NCI-H1105 treated with DMSO at 0.1 percent for 48 hours (cell line): ENCODE measurements around the gene SUSD4.
A peak's percentile ranks its signal among the peaks of the same experiment; 100 is the strongest.
"Not testable (repeated sequence)": the region's sequence is repeated elsewhere in the genome, so short reads cannot be mapped to it uniquely, and the experiment has no call there.

Experiments used
- DNase-seq: peaks from one replicate; lab custom pipeline; 2025; lab: John Stamatoyannopoulos, UW

Gene SUSD4, protein sequence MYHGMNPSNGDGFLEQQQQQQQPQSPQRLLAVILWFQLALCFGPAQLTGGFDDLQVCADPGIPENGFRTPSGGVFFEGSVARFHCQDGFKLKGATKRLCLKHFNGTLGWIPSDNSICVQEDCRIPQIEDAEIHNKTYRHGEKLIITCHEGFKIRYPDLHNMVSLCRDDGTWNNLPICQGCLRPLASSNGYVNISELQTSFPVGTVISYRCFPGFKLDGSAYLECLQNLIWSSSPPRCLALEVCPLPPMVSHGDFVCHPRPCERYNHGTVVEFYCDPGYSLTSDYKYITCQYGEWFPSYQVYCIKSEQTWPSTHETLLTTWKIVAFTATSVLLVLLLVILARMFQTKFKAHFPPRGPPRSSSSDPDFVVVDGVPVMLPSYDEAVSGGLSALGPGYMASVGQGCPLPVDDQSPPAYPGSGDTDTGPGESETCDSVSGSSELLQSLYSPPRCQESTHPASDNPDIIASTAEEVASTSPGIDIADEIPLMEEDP

DNA sequence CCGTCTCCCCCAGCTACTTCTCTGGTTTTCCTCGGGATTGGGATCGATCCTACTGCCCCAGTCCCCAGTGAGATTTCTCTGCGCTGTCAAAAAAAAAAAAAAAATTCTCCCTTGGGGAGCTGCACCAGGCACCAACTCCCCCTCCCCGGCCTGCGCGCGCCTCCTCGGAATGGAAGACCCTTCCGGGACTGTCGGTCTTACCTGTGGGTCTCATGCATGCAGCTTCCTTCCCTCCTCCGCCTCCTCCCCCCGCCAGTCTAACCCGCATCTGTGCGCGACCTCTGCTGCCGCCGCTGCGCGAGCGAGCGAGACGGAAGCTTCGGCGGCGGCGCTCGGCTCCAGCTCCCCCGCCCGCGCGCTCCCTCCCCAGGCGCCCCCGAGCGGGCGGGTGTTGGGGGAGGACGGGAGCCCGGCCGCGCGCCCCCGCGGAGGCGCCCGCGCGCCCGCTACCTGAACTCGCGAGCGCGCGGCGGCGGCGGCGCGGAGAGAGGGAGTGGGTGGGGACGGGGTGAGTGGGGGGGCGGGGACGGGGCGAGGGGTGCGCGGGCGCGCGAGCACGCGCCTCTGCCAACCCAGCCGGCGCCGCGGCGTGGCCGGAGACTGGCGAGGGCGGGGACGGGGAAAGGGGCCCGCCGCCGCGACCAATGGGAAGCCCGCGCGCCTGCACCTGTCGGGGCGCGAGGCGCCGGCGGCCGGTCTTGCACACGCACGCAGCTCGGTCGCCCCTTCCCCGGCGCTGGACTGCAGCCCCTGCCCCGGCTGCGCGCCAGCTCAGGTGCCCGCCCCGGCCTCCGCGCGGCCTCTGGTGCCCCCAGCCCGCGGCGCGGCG, at the start of gene SUSD4:
TSS of gene SUSD4 (minus strand) at position 321 of the 829 bp plus-strand sequence. CDS start 751 bp downstream, outside the sequence.
- DNase-seq, result peak; percentile 95

DNA sequence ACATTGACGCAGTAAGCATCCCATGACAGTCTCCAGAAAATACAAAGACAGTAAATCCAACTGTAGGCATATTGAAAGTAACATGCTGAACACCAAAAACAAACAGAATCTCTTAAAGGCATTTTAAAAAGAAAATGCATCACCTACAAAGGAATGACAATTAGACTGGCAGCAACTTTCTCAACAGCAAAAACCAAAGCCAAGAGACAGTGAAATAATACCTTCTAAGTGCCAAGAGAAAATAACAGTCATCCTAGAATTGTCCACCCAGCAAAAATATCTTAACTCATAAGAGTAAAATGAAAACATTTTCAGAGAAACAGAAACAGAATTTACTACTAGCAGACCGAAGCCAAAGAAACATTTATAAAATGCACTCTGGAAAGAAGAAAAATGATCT, 49.2 kb upstream of the SUSD4 start:
- no peak for DNase-seq

DNA sequence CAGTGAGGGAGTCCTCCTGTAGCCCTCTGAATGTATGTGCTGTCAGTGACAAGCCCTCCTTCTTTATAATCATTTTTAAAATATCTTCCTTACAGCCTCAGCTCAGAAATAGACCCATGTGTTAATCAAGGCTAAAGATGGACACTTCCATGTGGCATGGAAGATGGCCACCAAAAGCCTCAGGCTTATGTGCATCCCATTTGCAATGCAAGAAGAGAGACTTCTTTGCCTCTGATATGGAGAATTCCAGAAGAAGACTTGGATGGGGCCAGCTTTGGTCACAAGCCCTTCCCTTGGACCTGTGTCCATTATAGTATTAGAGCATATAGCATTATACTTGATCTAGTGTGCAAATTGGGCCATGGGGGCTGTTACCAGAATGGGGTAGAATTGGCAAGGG, 47.7 kb upstream of the SUSD4 start:
- no peak for DNase-seq

DNA sequence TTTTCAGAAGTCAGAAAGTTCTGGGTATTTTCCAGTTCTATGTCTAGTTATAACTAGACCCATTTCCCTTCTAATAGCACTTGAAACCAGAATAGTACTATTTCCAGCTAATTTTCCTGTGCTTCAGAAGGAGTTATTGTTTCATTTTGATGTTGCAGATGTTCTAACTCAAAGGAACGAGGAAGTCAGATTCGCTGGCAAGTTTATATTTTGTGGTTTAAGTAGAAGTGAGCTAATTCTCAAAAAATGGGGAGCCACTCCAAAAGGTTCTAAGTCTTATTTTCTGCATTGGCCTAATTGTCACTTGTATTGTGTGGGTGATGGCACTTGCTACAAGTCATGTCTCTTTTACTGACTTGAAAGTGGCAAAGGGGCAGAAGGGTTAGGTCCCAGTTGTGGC, 47.3 kb upstream of the SUSD4 start:
- DNase-seq, result no peak

DNA sequence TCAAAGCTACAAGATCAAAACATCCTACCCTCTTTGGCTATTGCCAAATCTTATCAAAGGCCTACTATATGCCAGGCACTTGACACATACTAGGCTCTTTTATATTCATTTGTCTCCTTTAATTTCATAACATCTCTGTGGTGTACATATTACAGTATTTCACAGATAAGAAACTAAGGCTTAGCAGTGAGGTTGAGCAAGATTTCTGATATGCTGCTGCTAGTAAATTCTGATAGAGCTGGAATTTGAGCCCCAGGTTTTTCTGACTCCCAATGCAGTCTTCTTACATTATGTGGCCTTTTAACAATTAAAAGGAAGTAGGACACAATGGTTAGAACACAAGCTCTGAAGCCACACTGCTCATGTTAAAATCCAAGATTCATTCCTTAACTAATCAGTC, 46.1 kb upstream of the SUSD4 start:
- DNase-seq, result no peak

DNA sequence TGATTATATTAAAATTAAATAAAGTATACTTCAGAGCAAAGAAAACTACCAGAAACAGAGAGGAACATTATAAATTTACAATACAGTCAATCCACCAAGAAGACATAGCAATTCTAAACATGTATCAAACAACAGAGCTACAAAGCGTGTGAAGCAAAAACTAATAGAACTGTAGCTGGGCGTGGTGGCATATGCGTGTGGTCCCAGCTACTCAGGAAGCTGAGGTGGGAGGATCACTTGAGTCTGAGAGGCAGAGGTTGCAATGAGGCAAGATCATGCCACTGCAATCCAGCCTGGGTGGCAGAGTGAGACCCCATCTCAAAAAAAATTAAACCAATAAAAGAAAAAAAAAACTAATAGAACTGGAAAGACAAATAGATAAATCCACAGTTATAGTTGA, 41.5 kb upstream of the SUSD4 start:
- no peak for DNase-seq

DNA sequence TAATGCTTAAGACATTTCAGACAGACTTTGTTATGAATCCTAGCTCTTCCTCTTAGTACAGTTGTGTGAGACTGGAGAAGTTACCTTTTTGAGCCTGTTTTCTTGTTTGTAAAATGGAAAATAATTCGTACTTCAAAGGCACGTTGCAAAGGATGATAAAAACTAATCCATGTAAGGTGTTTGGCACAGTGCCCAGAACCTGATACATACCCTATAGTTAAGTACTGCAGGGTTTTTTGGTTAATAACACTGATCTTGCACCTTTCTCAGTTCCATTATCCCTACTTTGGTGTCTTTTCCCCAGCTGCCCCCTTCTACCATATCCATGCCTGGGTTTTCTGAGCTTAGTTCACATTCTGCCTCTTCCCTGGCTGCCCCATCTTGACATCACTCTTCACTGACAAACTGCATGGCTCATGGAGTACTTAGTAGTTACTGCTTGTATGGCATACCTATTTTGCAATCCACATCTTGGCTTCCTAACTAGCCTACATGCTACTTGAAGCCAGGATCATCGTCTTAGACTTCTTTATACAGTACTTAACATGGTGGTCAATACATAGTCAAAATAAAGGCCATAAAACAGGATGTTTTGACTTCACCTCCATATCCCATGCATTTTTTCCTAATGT, 39.3 kb upstream of the SUSD4 start:
- DNase-seq, result peak; percentile 62

DNA sequence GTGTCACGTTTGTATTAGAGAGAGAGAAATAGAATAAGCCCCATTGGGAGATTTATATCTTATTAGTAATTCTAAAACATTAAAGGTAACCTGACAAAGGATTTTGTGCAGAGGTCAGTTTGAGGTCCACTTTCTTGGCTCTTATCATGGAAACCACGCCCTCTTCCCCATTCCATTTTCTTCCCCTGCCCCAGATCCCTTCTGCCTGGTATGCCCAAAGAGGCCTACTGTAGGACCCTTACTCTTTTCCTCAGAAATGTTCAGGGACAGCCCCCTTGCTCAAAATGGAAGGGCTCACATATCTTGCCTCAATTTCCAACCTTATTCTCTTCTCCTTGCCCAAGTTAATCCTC, 38.8 kb upstream of the SUSD4 start:
- DNase-seq, result no peak

DNA sequence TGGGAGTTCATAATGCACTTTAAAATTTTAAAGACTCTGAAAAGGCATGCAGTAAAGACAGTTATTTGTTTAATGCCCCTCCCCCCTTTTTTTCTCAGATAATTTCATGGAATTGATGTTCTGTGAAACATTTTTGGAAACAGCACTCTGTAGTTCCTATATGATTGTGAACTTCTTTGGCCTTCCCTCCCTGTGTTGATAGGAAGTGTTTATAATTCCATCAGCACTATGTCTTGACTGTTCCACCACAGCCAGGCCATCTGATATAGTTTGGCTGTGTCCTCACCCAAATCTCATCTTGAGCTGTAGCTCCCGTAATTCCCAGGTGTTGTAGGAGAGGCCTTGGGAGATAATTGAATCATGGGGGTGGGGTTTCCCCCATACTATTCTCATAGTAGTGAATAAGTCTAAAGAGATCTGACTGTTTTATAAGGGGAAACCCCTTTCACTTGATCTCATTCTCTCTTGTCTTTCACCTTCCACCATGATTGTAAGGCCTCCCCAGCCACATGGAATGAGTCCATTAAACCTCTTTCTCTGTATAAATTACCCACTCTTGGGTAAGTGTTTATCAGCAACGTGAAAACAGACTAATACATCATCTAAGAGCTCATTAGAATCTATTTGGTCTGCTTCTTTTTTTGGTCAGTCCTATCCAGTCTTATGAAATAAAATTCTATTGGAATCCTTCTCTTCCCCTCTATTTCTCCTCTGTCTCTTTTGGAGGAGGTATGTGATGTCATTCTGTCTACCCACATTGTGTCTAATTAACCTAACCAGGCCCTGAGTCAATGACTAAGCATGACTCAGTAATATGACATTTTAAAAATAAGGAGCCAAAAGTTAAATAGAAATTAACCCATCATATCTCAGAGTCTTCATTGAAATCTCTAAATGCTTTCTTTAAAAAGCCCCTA, 38.2 kb upstream of the SUSD4 start:
- no peak for DNase-seq

DNA sequence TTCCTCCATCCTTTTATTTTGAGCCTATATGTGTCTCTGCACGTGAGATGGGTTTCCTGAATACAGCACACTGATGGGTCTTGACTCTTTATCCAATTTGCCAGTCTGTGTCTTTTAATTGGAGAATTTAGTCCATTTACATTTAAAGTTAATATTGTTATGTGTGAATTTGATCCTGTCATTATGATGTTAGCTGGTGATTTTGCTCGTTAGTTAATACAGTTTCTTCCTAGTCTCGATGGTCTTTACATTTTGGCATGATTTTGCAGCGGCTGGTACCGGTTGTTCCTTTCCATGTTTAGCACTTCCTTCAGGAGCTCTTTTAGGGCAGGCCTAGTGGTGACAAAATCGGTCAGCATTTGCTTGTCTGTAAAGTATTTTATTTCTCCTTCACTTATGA, 35.4 kb upstream of the SUSD4 start:
- not testable (repeated sequence) for DNase-seq

DNA sequence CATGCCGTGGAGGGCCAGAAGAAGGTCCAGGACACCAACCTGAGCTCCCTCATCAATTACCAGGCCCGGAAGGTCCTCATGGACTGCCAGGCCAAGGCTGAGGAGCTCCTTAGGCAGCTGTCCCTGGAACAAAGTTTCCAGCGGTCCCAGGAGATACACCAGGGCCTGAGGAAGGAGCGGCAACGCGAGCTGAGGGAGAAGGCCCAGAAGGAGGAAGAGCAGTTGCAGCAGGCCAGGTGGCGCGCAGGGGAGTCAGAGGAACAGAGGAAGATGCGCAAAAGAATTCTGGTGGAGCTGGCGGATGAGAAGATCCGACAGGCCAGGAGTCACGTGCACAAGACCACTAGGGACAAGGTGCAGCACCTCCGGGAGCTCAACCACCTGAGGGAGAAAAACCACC, 30.7 kb upstream of the SUSD4 start:
- no peak for DNase-seq

DNA sequence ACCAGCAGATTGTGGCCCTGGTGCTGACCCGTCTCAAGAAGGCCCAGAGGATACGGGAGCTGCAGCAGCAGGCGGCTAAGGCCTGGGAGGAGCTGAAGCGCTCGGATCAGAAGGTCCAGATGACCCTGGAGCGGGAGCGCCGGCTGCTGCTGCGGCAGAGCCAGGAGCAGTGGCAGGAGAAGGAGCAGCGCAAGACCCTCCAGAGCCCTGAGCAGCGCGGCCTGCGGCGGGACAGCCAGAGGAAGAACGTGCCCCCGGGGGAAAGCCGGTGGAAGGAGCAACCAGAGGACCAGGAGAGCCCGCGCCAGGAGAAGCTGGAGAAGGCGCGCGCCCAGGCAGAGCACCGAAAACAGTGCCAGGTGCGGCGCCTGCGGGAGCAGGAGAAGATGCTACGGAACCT, 30.3 kb upstream of the SUSD4 start:
- DNase-seq, result no peak

DNA sequence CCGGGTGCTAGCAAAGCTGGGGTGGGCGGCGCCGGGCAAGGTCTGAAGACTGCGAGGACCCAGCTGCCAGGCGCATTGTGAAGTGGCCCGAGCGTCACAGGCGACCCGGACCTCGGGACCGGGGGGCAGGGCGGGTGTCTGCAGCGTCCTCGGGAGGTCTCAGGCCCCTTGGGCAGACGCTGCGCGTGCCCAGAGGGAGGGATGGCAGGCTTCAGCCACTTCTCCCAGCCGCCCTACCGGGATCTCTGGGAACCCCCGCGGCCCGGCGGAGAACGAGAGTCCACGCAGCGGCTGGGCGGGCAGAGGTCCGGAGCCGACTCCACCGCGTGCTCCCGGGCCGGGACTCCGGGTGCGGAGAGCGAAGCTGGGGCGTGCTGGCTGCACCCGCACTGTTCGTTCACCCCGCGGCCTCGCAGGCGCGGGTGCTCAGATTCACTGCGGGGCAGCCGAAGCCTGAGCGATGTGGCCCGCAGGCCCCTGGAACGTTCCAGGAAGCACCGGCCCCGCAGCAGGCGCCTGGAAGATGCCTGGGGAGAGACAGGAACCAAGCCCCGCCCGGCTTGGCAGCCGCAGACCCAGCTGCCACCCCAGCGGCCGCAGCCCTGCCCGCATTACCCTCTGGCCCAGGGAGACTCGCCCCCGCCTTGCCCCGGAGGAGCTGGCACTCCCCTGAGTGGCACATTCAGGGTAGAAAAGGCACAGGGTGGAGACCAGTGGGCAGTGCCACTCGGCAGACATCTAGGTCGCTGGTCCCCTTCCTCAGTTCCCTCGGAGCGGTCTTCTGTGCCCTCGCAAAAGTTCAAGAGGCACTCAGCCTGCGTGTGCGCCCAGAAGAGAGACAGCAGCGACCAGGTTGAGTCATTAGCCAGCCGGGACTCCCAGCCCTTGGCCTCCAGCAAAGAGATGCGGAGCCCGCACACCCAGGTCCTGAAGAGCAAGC, 29.6 kb upstream of the SUSD4 start, which contains the start of gene CCDC185:
TSS of gene CCDC185 (plus strand) at position 141 of the 940 bp plus-strand sequence. CDS start at position 202, 61 bp downstream.
- DNase-seq, result peak; percentile 23

DNA sequence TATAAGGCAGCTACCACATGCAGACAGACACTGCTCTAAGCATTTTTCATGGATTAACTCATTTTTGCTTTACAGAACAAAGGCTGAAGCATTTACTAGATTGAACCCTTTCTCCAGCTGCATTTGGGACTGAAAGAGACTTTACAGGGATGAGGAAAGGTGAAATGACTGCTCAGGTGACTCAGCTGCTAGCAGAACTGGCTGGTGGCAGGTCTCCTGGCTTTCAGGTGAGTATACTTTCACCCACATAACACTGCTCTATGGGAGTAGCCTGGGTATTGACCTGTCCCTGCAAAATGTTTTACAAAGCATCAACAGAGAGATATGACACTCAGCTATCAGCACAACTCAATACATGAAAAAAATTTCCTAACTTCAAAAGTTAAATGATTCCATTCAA, 26.6 kb upstream of the SUSD4 start:
- no peak for DNase-seq

DNA sequence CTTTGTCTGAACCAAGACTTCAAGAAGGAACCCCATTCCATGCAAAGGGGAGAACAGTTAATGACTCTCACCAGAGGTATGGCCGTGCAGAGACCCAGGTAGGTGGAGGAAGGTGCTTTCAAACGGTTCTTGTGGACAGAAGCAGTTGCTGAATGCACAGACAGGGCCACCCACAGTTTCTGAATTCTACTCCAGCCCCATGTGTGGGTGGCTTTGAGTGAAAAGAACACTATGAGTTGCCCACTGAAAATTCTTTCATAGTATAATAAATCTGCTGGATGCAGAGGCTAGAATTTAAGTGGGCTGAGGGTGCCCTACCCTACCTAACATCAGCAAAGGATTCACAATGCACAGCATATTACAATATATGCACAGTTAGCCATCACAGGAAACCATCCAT, 22.0 kb upstream of the SUSD4 start:
- no peak for DNase-seq

DNA sequence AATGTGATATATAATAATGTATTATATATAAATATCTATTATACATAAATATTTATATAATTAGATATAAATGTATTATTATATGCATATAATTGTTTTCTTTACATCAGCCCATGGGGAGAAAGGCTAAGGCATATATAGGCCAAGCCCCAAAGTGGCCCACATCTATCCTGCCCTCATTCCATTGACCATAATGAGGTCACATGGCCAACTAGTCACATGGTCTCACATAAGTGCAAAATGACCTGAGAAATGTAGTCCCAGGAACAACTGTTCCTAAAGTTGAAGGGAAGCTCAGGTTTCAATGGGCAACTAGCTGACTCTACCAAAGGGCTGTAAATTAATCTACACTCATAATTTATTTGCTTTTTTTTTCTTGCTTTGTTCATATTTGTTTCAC, 14.8 kb upstream of the SUSD4 start:
- no peak for DNase-seq

DNA sequence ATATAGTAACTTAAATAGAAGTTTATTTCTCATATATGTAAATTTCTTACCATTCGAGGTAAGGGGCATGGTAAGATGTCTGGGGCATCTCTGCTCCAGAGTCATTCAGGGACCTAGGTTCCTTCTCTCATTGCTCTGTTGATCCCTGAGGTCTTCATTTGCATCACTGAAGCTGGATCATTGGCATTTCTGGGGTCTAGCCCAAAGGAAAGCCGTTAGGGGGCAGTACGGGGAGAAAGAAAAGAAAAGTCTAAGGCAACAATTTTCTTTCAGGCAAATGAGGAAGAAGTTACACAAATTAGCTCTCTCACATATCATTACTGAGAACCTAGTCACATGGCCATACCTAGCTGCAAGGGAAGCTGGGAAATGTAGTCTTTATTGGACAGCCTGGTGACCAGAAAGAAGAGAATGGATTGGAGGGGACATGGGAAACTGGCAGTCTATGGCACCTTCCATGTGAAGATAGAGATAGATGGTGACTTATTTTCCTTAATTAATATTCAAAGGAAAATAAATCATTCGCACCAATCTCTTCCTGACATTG, 10.2 kb upstream of the SUSD4 start:
- DNase-seq, result no peak

DNA sequence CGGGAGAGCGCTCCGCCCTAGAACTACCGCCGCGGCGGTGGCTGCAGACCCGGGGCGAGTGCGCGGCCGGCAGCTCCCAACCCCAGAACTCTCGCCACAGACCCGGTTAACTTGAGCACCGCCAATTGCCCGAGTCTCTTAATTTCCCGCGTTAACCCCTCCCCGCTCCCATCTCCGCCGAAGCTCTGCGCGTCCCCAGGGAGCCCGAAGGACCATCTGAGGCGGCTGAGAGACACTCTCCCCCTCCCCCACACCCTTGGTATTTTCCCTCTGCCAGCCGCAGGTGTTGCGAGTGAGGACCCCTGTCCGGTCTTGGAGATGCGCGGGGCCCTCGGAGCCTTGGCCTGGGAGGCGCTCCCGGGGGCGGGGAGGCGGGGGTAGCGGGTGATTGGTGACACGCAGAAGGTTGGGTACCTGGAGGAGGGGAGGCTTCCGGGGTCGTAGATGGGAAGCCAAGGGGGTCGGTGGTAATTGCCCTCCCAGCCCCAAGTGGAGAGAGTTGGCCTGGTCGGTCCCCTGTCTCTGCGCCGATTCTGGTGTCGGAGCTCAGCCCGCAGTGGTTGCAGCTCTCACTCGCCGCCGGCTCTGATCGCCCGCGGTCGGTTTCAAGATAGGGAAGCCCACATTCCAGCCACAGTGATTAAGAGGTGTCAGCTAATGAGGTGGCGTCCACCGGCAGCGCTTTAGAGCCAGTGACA, 858 bp upstream of the SUSD4 start:
- peak; percentile 30 for DNase-seq

DNA sequence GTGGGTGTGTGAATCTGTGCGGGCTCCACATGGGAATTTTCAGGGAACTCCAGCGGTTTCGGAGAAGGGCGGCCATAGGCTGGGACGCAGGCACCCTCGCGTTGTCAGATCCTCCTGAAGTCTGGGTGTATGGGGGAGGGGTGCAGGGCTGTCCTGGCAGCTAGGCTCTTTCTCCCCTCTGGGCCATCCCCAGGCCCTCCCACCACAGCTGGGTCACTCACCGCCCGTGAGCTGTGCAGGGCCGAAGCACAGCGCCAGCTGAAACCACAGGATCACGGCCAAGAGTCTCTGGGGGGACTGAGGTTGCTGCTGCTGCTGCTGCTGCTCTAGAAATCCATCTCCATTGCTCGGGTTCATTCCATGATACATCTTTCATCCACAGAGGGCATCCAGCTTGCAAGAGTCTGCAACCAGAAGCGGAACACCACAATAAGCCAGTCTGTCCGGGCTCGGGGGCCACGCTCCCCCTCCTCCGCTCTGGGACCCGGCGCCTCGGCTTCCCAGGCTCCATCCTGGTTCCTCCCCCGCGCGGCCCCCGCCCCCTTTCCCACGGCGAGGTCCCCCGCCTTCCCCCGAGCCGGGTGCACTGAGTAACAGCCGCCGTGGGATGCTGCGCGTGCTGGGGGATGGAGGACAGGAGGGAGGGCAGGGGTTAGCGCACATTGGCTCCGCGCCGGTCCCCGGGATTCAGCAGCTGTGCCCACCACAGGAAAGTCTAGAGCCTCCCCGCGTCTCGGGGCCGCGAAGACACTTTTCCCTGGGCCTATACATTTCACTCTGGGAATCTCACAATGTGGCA, 720 bp downstream of the SUSD4 start:
- peak; percentile 42 for DNase-seq
